Measurements from ENCODE around the gene SHMT2. TPM values are rescaled to one million over a fixed set of nuclear protein-coding genes. Genes with fewer than 3 reads are reported as not detected.
"Not testable (repeated sequence)": the region's sequence is repeated elsewhere in the genome, so short reads cannot be mapped to it uniquely, and the experiment has no call there.

SHMT2 gene
- total RNA-seq, 1 experiment from 2014 or later, result 196 TPM

GRCh38 chr12:57262126-57262822, 32.8 kb downstream of the SHMT2 start:
- no peak for DNase-seq (ENCODE audit: low read depth)

DNA sequence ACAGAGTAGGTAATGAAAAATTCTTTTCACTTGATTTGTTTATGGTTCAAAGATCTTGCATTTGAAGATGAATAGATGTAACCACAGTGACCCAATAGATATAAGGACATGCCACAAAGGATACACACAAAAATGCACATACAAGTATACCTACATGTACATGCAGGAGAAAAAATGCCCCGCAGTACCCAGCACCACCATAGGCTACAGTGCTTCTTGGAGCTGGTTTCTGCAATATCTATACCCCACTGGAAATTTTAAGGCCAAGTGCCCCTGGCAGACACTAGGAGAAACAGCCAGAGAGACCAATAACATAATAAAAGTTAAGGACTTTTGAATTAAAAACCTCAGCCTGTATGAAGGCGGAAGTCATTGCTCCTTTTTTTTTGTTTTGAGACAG, 33.6 kb downstream of the SHMT2 start:
- no peak for DNase-seq (ENCODE audit: low read depth)

DNA sequence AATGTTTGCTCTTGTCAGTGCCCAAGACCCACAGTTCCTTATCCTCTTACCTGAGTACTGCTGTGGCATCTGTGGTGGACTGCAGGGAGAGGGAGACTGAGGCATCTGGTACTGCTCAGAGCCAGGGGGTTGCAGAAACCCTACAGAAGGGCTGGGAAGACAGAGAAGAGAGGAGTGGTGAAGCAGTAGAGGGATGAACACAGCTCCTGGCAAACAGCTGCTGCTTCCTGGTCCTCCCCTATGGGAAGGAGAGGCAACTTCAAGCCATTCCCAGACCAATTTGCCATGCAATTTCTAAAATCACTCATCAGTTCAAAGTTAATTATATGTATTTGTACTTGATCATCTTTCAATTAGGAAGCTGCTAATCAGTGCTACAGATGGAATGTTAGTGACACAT, 37.2 kb downstream of the SHMT2 start:
- no peak for DNase-seq (ENCODE audit: low read depth)

DNA sequence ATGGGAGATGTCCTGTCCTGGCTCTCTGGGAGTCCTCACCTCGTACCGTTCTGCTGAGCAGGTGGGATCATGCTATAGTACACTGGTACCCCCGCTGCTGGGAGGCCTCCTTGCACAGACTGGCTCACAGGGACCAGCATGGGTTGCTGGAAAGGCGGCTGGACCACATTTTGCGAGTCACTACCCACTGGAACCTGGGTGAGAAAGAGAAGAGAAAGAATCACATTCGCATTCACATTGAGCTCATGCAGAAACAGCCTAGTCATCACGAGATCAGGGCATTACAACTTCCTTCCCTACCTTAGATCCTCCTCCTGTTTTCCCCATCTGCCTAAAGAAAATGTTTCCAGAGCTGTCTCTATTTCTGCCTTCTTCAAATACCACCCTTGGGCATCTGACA, 38.8 kb downstream of the SHMT2 start:
- DNase-seq (ENCODE audit: low read depth), result no peak

DNA sequence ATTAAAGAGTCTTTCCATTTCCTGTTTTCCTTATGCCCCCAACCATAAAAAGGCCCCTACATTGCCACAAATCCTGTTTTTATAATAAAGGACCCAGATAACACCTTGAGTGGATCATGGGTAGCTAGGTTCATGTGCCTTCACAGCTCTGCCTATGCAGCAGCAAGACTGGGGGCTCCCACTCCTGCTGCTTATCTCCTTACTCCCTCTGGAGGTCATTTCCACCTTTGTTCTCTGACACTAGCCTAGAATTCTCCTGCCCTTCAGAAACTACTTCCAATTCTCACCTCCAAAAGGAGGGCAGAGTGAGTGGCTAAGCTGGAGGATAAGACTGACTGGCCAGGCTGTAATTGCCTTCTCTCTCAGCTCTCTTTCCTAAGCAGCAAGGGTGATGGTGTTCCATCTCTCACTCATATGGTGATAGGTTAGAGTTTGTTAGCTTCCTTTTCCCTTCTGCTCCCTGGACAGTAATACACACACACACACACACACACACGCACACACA, 41.5 kb downstream of the SHMT2 start:
- no peak for DNase-seq (ENCODE audit: low read depth)

DNA sequence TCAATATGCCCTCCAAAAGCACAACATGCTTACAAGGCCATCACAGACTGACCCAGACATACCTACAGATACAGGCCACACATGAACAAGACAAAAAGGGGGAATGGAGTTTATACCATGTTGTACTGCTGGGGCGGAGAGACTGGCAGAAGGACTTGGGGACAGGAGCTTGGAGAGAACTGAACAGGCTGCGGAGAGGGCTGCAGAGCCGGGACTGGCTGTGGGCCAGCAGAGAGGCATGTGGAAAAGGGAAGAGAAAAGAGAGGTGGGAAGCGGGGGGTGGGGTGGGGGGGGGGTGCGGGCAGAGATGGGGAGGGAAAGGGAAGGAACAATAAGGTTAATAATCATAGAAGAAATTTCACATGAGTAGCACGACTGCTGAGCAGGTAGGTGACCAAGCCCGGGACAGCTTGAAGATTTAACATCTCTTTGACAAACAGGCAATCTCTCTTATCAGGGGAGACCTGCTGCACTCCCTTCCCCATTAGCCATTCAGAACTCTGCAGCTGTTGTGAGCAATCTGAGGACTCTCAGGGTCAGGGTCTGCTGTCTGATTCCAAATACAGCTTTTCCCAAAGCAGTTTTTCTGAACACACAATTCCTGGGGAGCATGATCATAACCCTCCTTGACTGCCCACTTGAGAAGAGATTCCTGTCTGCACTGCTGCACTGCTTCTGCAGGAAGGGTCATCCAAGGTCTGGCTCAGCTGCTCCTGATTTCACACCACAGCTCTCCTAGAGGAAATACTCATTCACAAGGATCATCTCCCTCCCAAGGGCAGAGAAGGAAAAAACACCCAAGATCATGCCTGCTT, 43.0 kb downstream of the SHMT2 start:
- no peak for DNase-seq (ENCODE audit: low read depth)

DNA sequence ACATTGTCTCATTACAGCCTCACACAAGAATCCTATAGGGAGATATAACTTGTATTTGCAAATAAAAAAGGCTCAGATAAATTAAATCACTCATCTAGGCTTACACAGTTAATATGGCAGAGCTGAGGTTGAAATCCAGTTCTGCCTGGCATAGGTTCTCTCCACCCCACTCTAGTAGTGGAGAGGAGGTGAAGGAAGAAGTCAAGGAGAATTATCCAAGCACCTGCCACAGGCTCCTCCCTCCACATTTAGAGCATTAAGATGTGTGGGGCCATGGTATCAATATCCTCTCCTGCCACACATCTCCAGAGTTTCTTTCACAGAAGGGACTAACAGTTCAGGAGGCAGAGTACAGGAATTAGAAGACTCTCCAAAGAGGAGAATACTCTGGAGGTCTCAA, 44.0 kb downstream of the SHMT2 start:
- DNase-seq (ENCODE audit: low read depth), result no peak

DNA sequence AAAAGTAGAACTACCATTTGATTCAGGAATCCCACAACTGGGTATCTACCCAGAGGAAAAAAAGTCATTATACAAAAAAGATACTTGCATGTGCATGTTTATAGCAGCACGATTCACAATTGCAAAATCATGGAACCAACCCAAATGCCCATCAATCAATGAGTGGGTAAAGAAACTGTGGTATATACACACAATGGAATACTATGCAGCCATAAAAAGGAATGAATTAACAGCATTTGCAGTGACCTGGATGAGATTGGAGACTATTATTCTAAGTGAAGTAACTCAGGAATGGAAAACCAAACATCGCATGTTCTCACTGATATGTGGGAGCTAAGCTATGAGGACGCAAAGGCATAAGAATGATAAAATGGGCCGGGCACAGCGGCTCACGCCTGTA, 46.7 kb downstream of the SHMT2 start:
- not testable (repeated sequence) for DNase-seq (ENCODE audit: low read depth)

GRCh38 chr12:57276935-57277563, 47.5 kb downstream of the SHMT2 start:
- peak; percentile 30 for DNase-seq (ENCODE audit: low read depth)

DNA sequence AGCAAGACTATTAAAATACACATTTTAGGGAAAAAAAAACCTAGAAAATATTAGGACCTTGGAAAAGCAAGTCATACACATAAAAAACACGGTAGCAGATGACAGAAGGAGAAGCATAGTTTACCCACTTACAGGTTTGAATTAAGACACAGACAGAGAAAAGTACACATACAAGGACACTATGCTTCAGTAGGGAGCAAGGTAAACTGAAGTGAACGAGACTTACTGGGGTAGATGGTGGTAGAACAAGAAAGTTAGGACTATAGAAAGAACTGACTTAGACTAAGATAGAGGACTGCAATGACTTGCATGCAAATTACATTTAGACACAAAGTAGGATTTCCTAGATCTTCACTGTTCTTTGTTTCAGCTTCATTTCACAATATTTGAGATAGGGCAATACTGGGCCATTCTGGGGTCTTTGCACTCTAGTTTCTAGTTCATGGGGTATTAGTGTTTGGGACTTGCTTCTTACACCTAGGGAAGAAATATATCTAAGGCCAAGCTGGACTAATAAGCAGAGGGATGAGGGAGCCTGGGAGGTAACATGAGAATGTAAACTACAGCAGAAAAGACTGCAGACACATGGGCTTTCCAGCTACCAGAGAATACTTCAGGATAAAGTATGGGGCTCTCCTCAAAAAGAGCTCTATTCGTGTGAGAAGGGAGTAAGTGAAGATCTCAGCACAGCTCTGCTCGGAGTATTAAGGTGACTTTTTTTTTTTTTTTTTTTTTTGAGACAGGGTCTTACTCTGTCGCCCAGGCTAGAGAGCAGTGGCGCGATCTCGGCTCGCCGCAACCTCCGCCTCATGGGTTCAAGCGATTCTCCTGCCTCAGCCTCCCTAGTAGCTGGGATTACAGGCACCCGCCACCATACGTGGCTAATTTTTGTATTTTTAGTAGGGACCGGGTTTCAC, 49.2 kb downstream of the SHMT2 start:
- DNase-seq (ENCODE audit: low read depth), result no peak

DNA sequence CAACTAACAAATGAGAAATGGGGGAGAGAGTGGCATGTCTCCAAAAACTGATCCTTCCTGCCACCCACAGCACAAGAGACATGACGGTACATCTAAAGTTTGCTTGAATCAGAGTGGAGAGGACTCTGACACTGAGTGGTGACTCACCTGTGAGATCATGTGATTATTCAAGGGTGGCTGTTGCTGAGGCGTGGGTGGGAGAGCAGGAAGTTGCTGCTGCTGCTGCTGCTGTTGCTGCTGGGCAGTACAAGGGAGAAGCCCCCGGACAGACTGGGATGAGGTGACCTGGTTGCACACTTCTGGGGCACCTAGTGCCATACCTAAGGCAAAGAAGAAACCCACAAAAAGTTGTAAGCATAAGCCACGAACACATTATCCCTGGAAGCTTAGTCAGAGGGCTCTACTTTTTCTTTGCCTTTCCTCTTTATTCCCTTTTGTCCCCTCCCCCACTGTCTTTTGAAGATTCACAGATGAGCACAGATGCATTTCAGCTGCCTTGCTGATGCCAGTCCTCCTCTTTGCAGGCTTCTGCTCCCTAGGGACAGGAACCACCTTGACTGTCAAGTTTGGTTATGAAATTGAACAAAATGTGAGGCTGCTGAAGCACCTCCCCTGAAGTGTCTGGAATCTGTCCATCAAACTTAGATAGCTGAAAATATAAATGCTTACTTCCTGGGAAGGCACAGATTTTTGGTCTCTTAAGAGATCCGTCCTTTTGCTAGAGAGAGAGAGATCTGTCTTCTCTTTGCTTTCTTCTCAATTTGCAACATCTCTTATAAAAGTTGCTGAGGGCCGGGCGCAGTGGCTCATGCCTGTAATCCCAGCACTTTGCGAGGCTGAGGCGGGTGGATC, 50.9 kb downstream of the SHMT2 start:
- peak; percentile 93 for DNase-seq (ENCODE audit: low read depth)

DNA sequence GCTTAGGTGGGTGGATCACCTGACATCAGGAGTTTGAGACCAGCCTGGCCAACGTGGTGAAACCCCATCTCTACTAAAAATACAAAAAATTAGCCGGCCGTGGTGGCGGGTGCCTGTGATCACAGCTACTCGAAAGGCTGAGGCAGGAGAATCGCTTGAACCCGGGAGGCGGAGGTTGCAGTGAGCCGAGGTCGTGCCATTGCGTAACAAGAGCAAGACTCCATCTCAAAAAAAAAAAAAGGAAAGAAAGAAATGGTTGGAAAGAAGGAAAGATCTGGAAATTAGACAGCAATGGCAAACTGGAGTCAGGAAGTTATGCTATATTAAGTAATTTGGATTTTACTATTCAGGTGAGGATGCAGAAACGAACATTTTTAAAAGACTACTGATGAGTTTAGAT, 52.6 kb downstream of the SHMT2 start:
- not testable (repeated sequence) for DNase-seq (ENCODE audit: low read depth)

Other genes with a start within 250 kb of the SHMT2 start
- gene ZBTB39, start 223.2 kb upstream of the SHMT2 start, total RNA-seq (2014; rRNA removed; shearing (Covaris generic)), result 6.7 and 7.5 TPM in 2 replicates
- gene TAC3, start 213.2 kb upstream of the SHMT2 start, total RNA-seq (2014; rRNA removed; shearing (Covaris generic)), result 0.46 TPM in 1 of 2 replicates, not detected in the other
- gene MYO1A, start 179.6 kb upstream of the SHMT2 start, total RNA-seq (2014; rRNA removed; shearing (Covaris generic)), result not detected in 2 replicates
- gene NEMP1, start 150.9 kb upstream of the SHMT2 start, total RNA-seq (2014; rRNA removed; shearing (Covaris generic)), result 26.1 and 34.1 TPM in 2 replicates
- gene NAB2, start 140.6 kb upstream of the SHMT2 start, total RNA-seq (2014; rRNA removed; shearing (Covaris generic)), result 39.4 and 47.5 TPM in 2 replicates
- gene STAT6, start 118.3 kb upstream of the SHMT2 start, total RNA-seq (2014; rRNA removed; shearing (Covaris generic)), result 39.1 and 44.4 TPM in 2 replicates
- gene LRP1, start 101.2 kb upstream of the SHMT2 start, total RNA-seq (2014; rRNA removed; shearing (Covaris generic)), result 2.8 and 3.9 TPM in 2 replicates
- not detected in 2 replicates for gene LRP1-AS, start 82.1 kb upstream of the SHMT2 start, total RNA-seq (2014; rRNA removed; shearing (Covaris generic))
- gene NXPH4, start 12.9 kb upstream of the SHMT2 start, total RNA-seq (2014; rRNA removed; shearing (Covaris generic)), result 0.33 and 1.7 TPM in 2 replicates
- 0.69 TPM in 1 of 2 replicates, not detected in the other for gene STAC3, start 21.5 kb downstream of the SHMT2 start, total RNA-seq (2014; rRNA removed; shearing (Covaris generic))
- gene R3HDM2, start 201.3 kb downstream of the SHMT2 start, total RNA-seq (2014; rRNA removed; shearing (Covaris generic)), result 8.9 and 11.3 TPM in 2 replicates
- gene INHBC, start 205.1 kb downstream of the SHMT2 start, total RNA-seq (2014; rRNA removed; shearing (Covaris generic)), result not detected in 2 replicates
- gene INHBE, start 225.6 kb downstream of the SHMT2 start, total RNA-seq (2014; rRNA removed; shearing (Covaris generic)), result 0.80 and 1.6 TPM in 2 replicates
- gene GLI1, start 230.1 kb downstream of the SHMT2 start, total RNA-seq (2014; rRNA removed; shearing (Covaris generic)), result 0.57 and 2.1 TPM in 2 replicates